ENCODE data around the gene LNX1. TPM values are rescaled to one million over a fixed set of nuclear protein-coding genes. Genes with fewer than 3 reads are reported as not detected.

Gene LNX1
- total RNA-seq, 1 experiment from 2014 or later = 1.7 TPM

- no peak overlapping the region for H3T11ph ChIP-seq (ENCODE audit: low read length)
- H2BK5ac ChIP-seq (ENCODE audit: insufficient read length, low read length) = no peak overlapping the region
- no CpG with 5 or more reads among the region's 4 CpGs for WGBS (ENCODE audit: extremely low coverage, insufficient read length, low lambda C conversion rate)
- no peak overlapping the region for H3K56ac ChIP-seq (ENCODE audit: insufficient read length, low read depth, low read length)
- H3K9ac ChIP-seq (ENCODE audit: extremely low read depth, insufficient read length, low read length) = no peak overlapping the region
- H3K79me2 ChIP-seq (ENCODE audit: insufficient read depth, low read length) = no peaks in the 10 kb centered on the region
- Mint-ChIP-seq H3K9me3 (no peaks in the 10 kb centered on the region), H3K4me1 (peaks cover 34 to 37% of the 10 kb centered on the region in 2 experiments), H3K36me3 (ENCODE audit: insufficient read depth in 1 of 3, low read depth in 3 of 3) (no peaks in the 10 kb centered on the region), H3K4me3 (no peak overlapping the region), H3K27me3 (ENCODE audit: low read depth) (no peaks in the 10 kb centered on the region), H3K27ac (no peak overlapping the region)
- H4K5ac ChIP-seq (ENCODE audit: insufficient read length, low read depth, low read length) = no peak overlapping the region
- no peak overlapping the region for H3K14ac ChIP-seq (ENCODE audit: insufficient read depth, low read length)
- no peaks in the 10 kb centered on the region for H3K9me3 ChIP-seq (ENCODE audit: control insufficient read depth, low read depth, low read length)
- H3K23ac ChIP-seq (ENCODE audit: insufficient read length, low read depth, low read length) = no peak overlapping the region
- no peak overlapping the region for H2BK20ac ChIP-seq (ENCODE audit: low read depth, low read length, poor library complexity, severe bottlenecking)
- H4K8ac ChIP-seq (replicated peaks; ENCODE audit: insufficient read length, low read depth, low read length) = no peak overlapping the region
- no peak overlapping the region for H2AK5ac ChIP-seq (ENCODE audit: insufficient read length, low read length)
- H2BK12ac ChIP-seq (ENCODE audit: insufficient read length, low read depth, low read length) = no peak overlapping the region
- no peak overlapping the region for H3K18ac ChIP-seq (ENCODE audit: insufficient read length, low read depth, low read length)
- no peak overlapping the region for H3K27ac ChIP-seq (ENCODE audit: insufficient read length, low read depth, low read length)
- H2AFZ ChIP-seq (ENCODE audit: low read length) = no peak overlapping the region
- no peak for TF ChIP-seq CTCF (conservative IDR thresholded peaks at IDR 0.05)
- peaks cover 4% of the 10 kb centered on the region; the same call in 1 of the 2 replicates for H3K4me1 ChIP-seq (ENCODE audit: insufficient read depth, low read length)
- no peak overlapping the region for H2BK15ac ChIP-seq (ENCODE audit: low read depth, low read length)
- no peaks in the 10 kb centered on the region for H4K20me1 ChIP-seq (ENCODE audit: control insufficient read depth, insufficient read depth, insufficient read length)
- no peak overlapping the region for H3K4ac ChIP-seq (ENCODE audit: low read depth, low read length)
- no peaks in the 10 kb centered on the region for H3K23me2 ChIP-seq (ENCODE audit: insufficient read length, low read depth, low read length, poor library complexity, severe bottlenecking)
- no peak overlapping the region for H4K91ac ChIP-seq (ENCODE audit: insufficient read length, low read depth, low read length)
- no peak overlapping the region for H3K4me2 ChIP-seq (ENCODE audit: insufficient read depth, insufficient read length, low read length)
- H3K79me1 ChIP-seq (ENCODE audit: insufficient read depth, low read depth, low read length, poor library complexity, severe bottlenecking) = no peaks in the 10 kb centered on the region
- no peak overlapping the region for H2BK120ac ChIP-seq (ENCODE audit: low read depth, low read length, poor library complexity, severe bottlenecking)
- no peak for DNase-seq
- H3K27me3 ChIP-seq (ENCODE audit: insufficient read depth, low read length) = no peaks in the 10 kb centered on the region
These were observed 63.4 kb downstream of the LNX1 start for GRCh38 chr4:53527930-53528329.
